UCSD-AML1 (cell line): ENCODE results near the gene TCF4.

Experiments used
- DNase-seq: peaks from one replicate; lab custom pipeline; 2025; ENCODE audit not compliant: unreplicated experiment; lab: John Stamatoyannopoulos, UW

TCF4 gene

DNA sequence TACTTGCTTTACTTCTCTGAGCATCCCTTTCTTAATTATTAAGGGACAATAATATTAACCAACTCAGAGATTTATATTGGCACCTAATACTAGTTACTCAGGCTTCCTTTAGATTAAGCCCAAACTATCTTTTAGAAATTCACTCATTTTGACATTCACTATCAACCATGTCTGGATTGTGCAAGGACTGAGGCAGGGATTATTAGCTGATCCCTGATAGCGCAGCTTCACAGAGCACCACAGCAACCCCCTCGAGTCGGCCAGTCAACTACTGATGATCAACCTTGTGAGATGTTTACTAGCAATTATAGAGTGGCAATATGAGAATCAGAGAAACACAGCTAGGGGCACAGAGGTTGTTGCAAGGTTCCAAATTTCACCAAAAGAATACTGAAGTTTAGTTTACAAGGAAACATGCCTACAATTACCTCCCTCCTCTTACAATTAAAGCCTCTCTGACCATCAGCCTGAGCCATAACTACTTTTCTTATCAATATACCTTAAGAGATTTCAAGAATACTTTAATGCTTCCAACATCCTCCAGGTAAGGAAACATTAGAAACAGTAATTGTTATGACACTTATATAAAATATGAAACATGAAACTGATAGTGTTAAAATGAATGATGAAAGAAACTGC lies 191.6 kb downstream of the TCF4 start:
- DNase-seq: no peak

DNA sequence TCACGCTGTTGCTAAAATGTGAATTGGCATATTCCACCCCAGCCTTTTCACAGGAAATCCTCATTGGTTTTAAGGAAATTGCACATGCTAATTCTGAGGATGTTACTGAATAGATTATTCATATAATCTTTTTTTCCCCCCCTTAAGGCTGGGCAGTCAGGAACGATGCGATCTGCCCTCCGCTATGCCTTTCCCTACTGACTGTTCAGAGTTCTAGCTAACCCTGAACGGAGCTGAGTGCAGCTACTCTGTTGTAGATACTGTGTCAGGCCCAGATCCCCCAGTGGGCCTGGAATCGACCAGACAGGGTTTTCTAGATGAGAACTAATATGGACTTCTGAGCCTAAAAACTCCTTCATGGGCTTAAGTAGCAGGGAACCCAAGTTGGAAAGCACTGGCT lies 192.2 kb downstream of the TCF4 start:
- no peak for DNase-seq

DNA sequence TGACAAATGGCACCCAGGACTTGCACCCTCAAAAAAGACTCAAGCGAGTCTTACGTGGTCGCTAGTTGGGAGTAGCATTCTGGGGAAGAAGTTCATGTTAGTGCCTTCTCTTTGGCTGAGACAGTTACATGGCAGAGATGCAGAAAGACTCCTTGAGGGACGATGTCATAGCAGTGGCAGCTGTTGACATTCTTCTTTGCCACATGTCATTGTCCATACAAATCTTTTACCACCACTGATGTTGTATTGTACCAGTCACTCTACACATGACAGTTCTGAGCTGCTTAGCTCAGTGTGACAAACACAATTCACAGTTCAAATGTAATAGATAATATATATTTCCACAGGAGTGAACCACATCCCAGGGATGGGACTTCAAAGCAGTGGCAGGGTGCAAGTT lies 197.1 kb downstream of the TCF4 start:
- DNase-seq: no peak

DNA sequence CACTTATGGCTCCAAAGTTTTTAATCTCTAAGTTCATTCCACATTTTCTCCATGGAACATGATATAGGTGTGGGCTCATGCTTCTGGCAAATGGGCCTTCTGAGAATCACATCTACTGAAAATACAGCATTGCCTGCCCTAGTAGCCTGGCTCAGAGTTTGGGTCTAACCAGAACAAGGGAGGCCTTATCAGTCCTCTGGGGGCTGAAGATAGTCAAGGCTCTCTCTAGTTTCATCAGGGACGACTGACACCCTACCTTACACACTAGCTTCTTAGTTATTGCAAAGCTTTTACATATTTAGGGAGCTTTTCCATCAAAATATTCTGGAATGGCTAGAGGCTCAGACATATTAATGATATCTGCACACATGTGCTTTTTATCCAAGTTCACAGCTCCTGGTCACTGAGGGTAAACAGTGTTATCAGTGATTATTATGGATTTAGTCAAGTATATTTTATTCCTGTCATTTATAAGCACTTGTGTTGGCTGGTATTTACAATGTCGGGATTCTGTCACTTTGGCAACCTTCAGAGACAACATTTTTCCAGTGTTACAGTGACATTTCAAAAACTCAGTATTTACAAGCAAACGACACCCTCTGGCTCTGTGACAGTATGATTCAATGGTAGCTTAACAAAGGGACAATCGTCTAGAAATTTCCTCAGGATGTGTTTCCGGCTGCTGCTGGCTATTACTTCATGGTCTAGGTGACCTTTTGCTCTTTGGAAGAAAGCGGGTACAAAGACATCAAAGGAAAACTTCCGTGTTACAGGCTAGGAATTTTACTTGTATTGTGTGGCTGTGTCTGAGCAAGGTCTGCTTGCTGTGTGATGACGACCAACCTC lies 200.6 kb downstream of the TCF4 start:
- no peak for DNase-seq

DNA sequence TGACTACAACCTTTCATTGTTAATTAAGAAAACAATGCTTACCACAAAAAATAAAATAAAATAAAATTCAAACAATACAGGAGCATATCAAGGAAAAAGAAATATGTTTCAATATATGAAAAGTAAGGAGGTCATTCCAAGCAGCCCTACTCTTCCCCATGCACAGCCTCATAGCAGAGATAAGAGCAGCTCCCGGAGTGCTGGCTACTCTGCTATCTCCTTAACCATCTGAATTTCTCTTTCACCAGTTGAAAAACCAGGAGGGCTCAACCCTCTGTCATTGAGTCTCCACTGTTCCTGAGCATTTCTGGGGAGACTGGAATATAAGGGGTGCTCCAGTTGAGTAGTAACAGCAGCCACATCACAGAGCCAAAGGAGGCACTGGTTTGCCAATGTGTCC lies 201.4 kb downstream of the TCF4 start:
- DNase-seq: no peak

DNA sequence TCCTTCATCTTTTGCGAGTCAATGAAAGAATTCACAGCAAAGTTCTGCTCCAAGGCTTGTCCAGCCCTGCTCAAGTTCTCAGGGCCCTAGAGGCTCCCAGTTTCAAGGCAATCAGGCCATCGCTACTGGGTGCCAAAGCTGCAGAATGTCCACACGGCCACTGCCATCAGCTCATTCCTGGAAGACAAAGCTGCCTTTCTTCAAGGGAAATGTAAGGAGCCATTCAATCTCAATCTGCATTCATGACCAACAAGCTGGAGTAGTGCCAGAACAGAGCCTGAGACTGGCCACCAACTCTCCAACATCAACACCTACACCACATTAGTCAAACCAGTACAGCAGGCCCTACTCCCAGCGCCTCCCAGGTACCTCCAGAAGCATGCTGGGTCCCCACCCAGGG lies 202.2 kb downstream of the TCF4 start:
- no peak for DNase-seq

DNA sequence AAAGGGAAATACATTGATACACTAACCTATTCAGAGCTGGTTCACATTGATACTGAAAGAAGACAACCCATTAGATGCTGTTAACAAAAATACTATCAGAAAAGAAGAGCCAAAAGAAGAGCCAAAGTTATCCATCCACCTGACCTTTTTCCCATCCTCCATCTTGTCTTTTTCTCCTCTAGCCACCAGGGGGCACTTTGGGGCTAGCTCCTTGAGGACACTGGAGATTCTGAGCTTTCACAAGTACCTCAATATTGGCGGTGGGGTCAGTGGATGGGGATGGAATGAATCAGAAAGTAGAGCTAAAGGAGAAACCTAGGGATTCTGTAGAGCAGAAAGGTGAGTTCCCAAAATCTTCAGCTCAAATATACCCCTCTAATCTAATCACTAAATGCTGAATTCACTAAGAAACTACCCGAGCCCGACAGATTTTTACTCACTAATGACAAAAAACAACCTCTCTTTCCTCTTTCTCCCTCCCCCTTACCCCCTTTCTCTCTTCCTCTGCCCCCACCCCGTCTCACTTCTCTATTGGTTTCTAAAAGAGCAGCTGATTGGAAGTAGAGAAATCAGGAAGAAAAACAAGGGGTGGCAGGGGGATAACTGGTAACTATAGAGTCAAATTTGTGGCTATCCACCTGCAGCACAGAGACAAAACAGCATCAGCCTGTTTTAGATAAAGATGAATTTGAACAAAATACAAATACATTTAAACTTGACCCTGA lies 203.3 kb downstream of the TCF4 start:
- DNase-seq: no peak

DNA sequence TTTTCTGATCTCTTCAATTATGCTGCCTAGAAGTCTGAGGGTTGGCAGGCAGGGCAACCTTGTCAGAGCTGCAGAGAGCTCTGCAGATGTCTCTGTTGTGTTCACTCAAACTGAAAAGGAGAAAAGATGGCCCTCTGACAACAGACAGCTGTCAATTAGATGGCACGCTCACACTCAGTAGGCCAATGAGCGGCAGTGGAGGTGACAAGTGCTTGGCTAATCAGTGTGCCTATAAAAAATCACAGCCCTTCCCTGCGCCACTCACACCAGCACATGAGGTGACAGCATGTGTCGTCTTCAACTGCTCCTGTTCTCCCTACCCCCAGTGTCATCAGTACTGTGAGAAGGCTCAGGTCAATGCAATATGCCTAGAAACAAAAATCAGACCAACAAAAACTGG lies 203.9 kb downstream of the TCF4 start:
- no peak for DNase-seq

DNA sequence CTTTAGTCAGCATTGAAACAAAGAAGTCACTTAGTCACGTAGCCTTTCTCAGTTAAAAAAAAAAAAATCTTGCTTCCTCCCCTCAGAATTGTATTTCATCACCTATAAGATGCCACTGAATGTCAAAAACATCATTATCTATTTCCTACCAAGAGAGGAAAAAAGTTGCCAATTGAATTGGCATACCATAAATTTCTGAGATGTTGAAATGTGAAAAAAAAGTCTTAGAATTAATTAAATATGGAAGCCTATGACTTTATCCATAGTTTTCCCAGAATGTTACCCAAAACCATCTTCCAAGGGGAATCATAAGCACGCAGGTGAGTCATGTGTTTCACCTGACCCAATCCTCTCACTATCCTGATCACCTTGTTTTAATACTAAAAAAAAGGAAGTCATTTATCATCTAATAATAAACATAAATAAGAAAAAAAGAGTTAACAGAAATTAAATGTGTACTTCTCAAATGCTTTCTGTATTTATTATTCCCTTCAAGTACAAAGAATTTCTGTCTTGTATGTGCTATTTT lies 205.7 kb downstream of the TCF4 start:
- no peak for DNase-seq

DNA sequence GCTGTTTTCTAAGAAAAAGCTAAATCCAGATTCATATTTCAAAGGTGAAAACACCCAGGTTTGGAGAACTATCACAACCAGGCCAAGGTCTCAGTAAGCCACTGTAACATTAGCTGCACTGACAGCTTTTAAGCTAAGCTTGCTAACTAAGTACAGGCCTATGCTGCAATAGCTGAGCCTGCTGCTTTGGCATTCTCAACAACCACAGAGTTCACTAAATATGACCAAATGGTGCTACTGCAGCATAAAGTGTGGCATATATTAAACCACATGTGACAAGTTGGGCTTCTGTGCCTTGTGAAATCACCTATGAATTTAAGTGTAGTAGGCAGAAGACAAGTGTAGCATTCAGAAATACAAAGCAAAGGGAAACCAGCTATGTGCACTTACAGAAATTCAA lies 206.7 kb downstream of the TCF4 start:
- DNase-seq: no peak

DNA sequence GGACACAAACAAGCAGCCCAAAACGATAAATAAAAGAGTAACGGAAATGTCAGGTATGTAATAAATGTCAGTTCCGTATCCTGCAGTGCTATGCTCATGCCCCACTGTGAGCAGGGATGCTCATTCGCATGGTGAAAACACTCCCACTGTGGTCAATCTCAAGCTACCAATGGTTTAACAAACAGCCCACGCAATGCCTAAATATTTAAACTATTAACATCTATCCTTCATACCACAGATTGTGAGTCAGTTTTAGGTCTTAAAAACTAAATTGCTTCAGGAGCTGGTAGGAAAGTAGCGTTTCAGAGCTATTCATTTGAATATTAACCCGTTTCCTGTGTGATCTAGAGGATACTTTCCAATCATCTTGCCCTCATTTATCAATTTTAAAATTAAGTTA lies 207.4 kb downstream of the TCF4 start:
- no peak for DNase-seq

DNA sequence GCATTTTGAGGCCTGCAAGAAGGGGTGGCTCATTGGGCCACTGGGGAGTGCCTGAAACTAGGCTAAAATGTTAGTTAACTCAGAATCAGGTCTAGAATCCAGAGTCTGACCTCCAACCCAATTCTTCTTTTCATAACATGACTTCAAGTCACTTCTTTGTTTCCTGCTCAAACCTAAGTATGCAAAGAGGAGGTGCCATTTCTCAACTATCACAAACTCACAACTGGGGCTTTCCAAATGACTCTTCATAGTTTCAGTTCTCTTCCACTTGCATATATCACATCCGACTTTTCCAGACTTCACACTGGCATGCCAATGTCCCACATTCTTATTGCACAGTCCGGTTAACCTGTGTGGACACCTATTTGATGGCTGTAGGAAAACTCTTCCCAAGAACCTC lies 211.6 kb downstream of the TCF4 start:
- no peak for DNase-seq

DNA sequence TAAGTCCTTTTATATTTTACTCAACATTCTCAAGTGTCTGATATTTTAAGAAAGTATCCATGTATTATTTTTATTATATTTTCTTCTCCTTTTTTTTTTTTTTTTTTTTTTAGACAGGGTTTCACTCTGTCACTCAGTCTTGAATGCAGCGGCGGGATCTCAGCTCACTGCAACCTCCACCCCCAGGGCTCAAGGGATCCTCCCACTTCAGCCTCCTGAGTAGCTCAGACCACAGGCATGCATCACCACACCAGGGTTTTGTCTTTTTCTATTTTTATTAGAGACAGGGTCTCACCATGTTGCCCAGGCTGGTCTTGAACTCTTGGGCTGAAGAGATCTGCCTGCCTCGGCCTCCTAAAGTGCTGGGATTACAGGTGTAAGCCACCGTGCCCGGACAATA lies 212.1 kb downstream of the TCF4 start:
- DNase-seq: no peak

DNA sequence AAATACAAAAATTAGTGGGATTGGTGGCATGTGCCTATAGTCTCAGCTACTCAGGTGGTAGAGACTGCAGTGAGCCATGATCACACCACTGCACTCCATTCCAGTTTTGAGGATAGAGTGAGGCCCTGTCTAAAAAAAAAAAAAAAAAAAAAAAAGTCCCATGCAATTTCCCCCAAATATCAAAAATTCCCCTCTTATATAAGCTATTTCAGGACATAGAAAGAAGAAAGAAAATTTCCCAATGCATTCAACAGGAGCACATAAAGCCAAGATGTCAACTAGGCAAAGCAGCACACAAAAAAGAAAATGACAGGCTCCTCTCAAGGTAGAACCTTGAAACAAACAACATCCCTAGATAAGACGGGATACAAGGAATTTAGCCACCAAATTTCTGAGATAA lies 213.3 kb downstream of the TCF4 start:
- DNase-seq: no peak

DNA sequence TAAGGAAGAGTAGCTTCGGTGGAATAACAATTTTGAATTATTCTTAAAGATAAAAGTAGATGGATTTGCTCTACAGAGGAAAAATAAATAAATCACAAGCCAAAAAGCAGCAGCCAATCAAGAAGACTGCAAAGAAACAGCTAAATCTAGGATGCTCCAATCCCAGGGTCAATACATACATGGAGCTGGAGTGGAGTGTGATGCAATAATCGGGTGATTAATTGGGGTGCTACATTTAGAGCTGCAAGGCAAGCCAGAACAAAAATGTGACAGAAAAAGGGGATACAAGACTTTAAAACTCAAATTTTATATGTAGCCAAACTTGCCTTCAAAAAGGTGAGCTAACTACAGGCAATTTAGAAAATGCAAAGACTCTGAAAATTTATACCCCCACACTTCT lies 215.8 kb downstream of the TCF4 start:
- no peak for DNase-seq

DNA sequence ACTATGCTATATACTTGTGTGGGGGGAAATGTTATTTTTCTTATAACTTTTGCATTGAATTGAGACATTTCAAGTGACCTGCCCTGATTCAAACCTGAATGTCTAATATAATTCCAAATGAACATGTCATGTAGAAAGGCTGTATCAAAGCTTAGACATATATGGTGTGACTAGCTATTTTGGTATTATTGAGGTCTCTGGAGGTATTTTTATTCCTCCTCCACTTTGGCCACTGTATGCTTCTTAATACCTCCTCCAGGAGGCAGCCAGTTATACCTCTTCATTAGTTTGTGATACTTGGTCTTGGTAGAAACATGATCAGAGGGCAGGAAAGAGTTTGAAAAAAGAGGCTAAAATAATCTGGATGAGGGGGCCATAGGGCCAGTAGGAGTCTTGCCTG lies 217.1 kb downstream of the TCF4 start:
- DNase-seq: no peak

DNA sequence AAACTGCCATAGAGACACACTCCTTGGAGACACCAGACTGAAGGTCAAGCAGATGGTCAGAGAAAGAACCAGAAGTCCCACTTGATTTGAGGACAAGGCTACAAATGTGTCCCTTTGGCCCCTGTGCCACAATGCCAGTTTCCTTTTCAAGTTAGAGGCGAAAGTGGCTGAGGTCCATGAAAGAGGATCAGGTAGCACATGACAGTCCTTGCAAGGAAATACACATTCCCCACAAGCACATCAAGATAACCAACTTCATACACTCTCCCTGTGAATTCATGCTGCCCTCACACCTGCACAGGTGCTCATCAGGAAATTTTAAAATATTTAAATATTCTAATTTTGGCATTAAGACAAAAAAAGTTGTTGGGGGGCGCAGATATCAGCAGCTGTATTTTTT lies 218.6 kb downstream of the TCF4 start:
- no peak for DNase-seq

DNA sequence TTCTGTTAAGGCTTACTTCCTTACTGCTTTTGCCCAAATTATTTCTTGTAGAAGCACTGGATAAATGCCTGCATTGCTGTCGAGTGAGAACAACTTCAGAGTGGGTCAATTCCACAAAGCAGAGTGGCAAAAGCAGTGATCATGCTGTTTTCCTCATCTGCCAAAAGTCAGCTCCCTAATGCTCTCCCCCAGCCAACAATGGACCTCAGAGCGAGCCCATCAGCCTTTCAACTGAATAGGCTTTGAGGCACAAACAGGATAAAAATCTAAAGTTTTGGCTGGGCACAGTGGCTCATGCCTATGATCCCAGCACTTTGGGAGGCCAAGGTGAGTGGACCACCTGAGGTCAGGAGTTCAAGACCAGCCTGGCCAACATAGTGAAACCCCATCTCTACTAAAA lies 222.7 kb downstream of the TCF4 start:
- DNase-seq: no peak

DNA sequence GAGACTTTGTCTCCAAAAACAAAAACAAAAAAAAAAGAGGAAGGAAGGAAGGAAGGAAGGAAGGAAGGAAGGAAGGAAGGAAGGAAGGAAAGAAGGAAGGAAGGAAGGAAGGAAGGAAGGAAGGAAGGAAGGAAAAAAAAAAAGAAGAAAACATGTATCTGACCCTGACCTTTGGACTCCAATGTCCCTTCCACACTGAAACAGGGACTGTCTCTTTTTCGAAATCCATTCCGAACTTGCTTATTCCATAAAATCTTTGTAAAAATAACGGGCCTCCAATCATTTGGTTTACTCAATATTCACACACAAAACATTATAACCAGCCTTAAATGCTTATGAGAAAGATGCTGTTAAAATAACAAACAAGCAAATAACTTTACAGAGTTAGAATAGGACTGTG lies 225.7 kb downstream of the TCF4 start:
- DNase-seq: no peak

DNA sequence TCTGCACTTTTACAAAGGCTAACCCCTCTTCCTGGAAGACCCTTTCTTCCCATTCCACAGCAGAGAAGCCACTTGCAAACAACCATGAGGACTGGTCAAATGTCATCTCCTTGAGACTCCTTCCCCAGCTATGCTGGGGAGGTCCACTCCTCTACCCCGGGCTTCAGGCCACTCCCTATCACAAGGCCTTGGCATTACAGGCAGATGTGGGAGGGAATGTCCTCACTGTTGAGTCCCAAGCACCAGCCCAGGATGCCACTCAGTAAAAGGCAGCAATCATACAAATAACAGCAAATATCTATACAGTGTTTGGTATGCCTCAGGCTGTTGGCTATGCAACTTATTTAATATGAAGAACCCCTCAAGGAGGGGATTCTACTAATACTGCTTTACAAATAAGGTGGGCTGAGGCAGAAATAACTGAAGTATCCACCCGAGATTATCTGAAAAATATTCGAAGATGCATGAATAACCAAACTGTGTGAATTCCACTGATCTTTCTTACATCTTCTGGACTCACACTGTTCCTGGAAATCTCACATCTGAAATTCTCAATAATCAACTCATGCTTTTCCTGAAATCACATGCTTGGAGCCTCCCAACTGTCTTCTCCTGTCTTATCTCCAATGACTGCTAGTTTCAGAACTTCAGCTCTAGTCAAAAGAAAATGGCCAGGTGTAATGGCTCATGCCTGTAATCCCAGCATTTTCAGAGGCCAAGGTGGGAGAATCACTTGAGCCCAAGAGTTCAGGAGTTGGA lies 226.3 kb downstream of the TCF4 start:
- no peak for DNase-seq

DNA sequence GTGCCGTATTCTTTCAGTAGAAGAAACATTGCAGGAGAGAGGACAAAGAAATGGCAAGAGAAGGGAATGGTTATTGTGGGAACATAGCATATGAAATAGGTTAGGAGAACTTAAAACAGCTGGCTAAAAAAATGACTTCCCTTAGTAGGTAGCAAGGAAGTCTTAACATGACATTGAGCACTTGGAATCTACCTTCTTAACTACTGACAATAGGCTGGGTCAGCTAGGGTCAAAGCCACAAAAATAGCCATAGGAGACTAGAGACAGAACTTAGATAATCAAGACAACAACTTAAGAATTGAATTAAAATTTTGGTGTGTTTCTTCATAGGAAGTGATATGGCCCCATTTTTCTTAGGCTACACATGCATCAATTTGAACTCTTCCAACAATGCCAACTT lies 227.9 kb downstream of the TCF4 start:
- DNase-seq: no peak
